C4-2B (cell line): ENCODE measurements around the gene SRCIN1.

Experiments
- CTCF ChIP-seq: fragments of 450-650 bp; conservative IDR thresholded peaks from 2 replicates; pipeline ENCODE4 v1.5.1; 2017; ENCODE audit warnings: mild to moderate bottlenecking
- ZFX ChIP-seq: fragments of 450-650 bp; IDR thresholded peaks from 2 replicates; pipeline ENCODE4 v1.6.1; 2017

- TF ChIP-seq CTCF (no peak), ZFX (no peak)
Observed at GRCh38 chr17:38637951-38638350, 32.2 kb upstream of the SRCIN1 start.
